Loucy (cell line): ENCODE data around the gene ZNF236.

Experiments used
- H2AFZ ChIP-seq: fragments of 200-600 bp; sonication (generic); 2 replicates; pipeline ENCODE4 v1.6.0; 2016; ENCODE audit warnings: antibody characterized with exemption, mild to moderate bottlenecking, low read length, moderate library complexity
- H3F3A ChIP-seq: fragments of 200-600 bp; 2 replicates; pipeline ENCODE4 v1.6.0; 2016; ENCODE audit warnings: antibody characterized with exemption, low read depth, mild to moderate bottlenecking
- H3K27me3 ChIP-seq: fragments of 200-600 bp; sonication (generic); 2 replicates; pipeline ENCODE4 v1.6.1; 2014; ENCODE audit warnings: low read length, mild to moderate bottlenecking; ENCODE audit not compliant: insufficient read depth, poor library complexity, severe bottlenecking
- H3K36me3 ChIP-seq: fragments of 200-600 bp; sonication (generic); 2 replicates; pipeline ENCODE4 v1.6.1; 2016; ENCODE audit warnings: low read length; ENCODE audit not compliant: insufficient read depth
- H3K4me1 ChIP-seq: fragments of 200-600 bp; sonication (generic); 2 replicates; pipeline ENCODE4 v1.5.1; 2014; ENCODE audit warnings: low read length, mild to moderate bottlenecking; ENCODE audit not compliant: insufficient read depth, poor library complexity, severe bottlenecking
- H3K4me2 ChIP-seq: fragments of 200-600 bp; sonication (generic); 2 replicates; pipeline ENCODE4 v1.6.0; 2014; ENCODE audit warnings: antibody characterized with exemption, low read length, low read depth, mild to moderate bottlenecking; ENCODE audit not compliant: poor library complexity, severe bottlenecking
- H3K4me3 ChIP-seq: fragments of 200-600 bp; sonication (generic); 2 replicates; pipeline ENCODE4 v1.5.1; 2014; ENCODE audit warnings: low read length, mild to moderate bottlenecking, mixed read lengths; ENCODE audit not compliant: poor library complexity, severe bottlenecking
- H3K79me2 ChIP-seq: fragments of 200-600 bp; sonication (generic); 2 replicates; pipeline ENCODE4 v1.6.1; 2014; ENCODE audit warnings: low read length; ENCODE audit not compliant: insufficient read depth
- H3K9ac ChIP-seq: fragments of 200-600 bp; sonication (generic); 2 replicates; pipeline ENCODE4 v1.6.0; 2014; ENCODE audit warnings: mild to moderate bottlenecking, low read depth, low read length, moderate library complexity; ENCODE audit not compliant: poor library complexity, severe bottlenecking
- H3K9me2 ChIP-seq: fragments of 200-600 bp; sonication (generic); replicated peaks from 2 replicates; pipeline ENCODE4 v1.6.1; 2016; ENCODE audit warnings: low read depth, low read length, mixed read lengths
- H3K9me3 ChIP-seq: fragments of 200-600 bp; sonication (generic); 2 replicates; pipeline ENCODE4 v1.6.1; 2014; ENCODE audit warnings: mild to moderate bottlenecking, antibody characterized with exemption, low read length, low read depth; ENCODE audit not compliant: insufficient read depth
- H4K20me1 ChIP-seq: fragments of 200-600 bp; sonication (generic); 2 replicates; pipeline ENCODE4 v1.6.0; 2014; ENCODE audit warnings: antibody characterized with exemption, low read length, mild to moderate bottlenecking; ENCODE audit not compliant: insufficient read depth, poor library complexity, severe bottlenecking
- EZH2phosphoT487 ChIP-seq: fragments of 200-600 bp; IDR thresholded peaks from 2 replicates; pipeline ENCODE4 v1.6.1; 2018; ENCODE audit warnings: antibody characterized with exemption, mild to moderate bottlenecking, moderate library complexity, borderline replicate concordance
- TF ChIP-seq, protein P1 (sequence below): fragments of 200-600 bp; sonication (generic); conservative IDR thresholded peaks from 2 replicates; pipeline ENCODE4 v1.5.1; 2014; ENCODE audit warnings: mild to moderate bottlenecking, antibody characterized with exemption, low read length

ZNF236 gene

DNA sequence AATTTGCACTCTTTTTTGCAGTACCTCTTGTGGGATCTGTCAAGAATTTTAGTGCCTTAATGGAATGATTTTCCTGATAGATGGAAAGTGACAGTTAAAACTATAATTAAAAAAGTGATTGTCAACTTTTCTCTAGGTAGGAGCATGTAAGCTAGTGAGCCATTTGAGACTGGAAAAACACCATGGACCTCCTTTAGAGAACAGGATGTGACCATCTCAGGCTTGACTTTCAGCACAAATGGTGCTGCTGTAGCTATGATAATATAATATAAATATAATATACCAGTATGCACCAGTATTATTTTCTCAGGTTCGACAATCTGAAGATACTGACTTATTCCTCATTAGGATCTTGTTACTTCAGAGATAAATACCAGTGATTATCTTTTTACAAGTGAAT, 27.8 kb downstream of the ZNF236 start:
- Histone ChIP-seq H3K9ac (no peak overlapping the region), H3K79me2 (peaks cover 14% of the 10 kb centered on the region; the same call in 1 of the 2 replicates), H3F3A (0 out of 2 replicates have a peak, but pooled peaks cover 2% of the 10 kb centered on the region), H2AFZ (no peak overlapping the region), H3K27me3 (no peaks in the 10 kb centered on the region), H3K9me2 (no peaks in the 10 kb centered on the region), H3K36me3 (peaks cover 10% of the 10 kb centered on the region), H3K9me3 (no peaks in the 10 kb centered on the region), H4K20me1 (no peaks in the 10 kb centered on the region), H3K4me1 (peaks cover 12% of the 10 kb centered on the region), H3K4me2 (no peak overlapping the region), H3K4me3 (no peak overlapping the region)
- TF ChIP-seq EZH2phosphoT487: no peak
- TF ChIP-seq, protein P1, sequence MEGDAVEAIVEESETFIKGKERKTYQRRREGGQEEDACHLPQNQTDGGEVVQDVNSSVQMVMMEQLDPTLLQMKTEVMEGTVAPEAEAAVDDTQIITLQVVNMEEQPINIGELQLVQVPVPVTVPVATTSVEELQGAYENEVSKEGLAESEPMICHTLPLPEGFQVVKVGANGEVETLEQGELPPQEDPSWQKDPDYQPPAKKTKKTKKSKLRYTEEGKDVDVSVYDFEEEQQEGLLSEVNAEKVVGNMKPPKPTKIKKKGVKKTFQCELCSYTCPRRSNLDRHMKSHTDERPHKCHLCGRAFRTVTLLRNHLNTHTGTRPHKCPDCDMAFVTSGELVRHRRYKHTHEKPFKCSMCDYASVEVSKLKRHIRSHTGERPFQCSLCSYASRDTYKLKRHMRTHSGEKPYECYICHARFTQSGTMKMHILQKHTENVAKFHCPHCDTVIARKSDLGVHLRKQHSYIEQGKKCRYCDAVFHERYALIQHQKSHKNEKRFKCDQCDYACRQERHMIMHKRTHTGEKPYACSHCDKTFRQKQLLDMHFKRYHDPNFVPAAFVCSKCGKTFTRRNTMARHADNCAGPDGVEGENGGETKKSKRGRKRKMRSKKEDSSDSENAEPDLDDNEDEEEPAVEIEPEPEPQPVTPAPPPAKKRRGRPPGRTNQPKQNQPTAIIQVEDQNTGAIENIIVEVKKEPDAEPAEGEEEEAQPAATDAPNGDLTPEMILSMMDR: no peak

DNA sequence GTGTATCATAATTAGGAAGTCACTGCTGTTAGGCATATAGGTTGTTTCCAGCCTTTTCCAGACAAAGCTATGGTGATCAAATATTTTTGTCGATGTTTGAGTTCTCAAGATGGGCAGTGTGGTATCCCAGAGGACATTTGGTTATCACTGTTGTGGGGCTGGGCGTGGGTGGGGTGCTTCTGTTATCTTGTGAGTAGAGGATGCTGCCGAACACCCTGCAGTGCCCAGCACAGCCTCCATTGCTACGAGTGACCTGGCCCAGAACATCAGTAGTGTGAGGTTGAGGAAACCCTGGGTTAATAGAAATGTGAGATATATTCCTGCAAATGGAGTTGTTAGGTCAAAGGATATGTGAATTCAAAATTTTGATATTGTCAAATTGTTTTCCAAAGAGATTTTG, 33.2 kb downstream of the ZNF236 start:
- H3K9ac ChIP-seq: no peak overlapping the region
- no peaks in the 10 kb centered on the region for H4K20me1 ChIP-seq
- no peak for TF ChIP-seq EZH2phosphoT487
- TF ChIP-seq, protein P1: no peak
- no peaks in the 10 kb centered on the region for H3K9me2 ChIP-seq
- H3K4me3 ChIP-seq: no peak overlapping the region
- peaks cover under 1% of the 10 kb centered on the region for H3K4me1 ChIP-seq
- no peaks in the 10 kb centered on the region for H3F3A ChIP-seq
- no peaks in the 10 kb centered on the region for H3K9me3 ChIP-seq
- peaks cover 10% of the 10 kb centered on the region for H3K36me3 ChIP-seq
- H3K79me2 ChIP-seq: 0 out of 2 replicates have a peak, but pooled peaks cover 7% of the 10 kb centered on the region
- H3K4me2 ChIP-seq: no peak overlapping the region
- H2AFZ ChIP-seq: no peak overlapping the region
- no peaks in the 10 kb centered on the region for H3K27me3 ChIP-seq

- Histone ChIP-seq H4K20me1 (no peaks in the 10 kb centered on the region), H3F3A (no peaks in the 10 kb centered on the region), H2AFZ (no peak overlapping the region), H3K9ac (no peak overlapping the region), H3K36me3 (peaks cover 14% of the 10 kb centered on the region), H3K79me2 (0 out of 2 replicates have a peak, but pooled peaks cover 2% of the 10 kb centered on the region), H3K4me3 (no peak overlapping the region), H3K27me3 (no peaks in the 10 kb centered on the region), H3K4me1 (no peaks in the 10 kb centered on the region), H3K4me2 (no peak overlapping the region), H3K9me2 (no peaks in the 10 kb centered on the region), H3K9me3 (no peaks in the 10 kb centered on the region)
- TF ChIP-seq, protein P1: no peak
- no peak for TF ChIP-seq EZH2phosphoT487
Measured at GRCh38 chr18:76857476-76857875, 35.1 kb downstream of the ZNF236 start.
